Ascending aorta (tissue), 2 donors: Measurements from ENCODE around the gene GPR137B. TPM values are rescaled to one million over a fixed set of nuclear protein-coding genes. Genes with fewer than 3 reads are reported as not detected.

Experiments used
- DNase-seq, 2 donors: peaks; one replicate each; pipeline ENCODE4 v3.0.0-alpha.2; 2019; ENCODE audit warnings: low spot score in 2 of 2
- H3K27ac ChIP-seq, 2 donors: fragments of 200-600 bp; sonication (generic); one replicate each; pipeline ENCODE4 v1.5.1; 2016 to 2017; ENCODE audit warnings: mild to moderate bottlenecking in 1 of 2
- H3K27me3 ChIP-seq: fragments of 200-600 bp; sonication (generic); one replicate; pipeline ENCODE4 v1.5.1; 2017
- H3K36me3 ChIP-seq, 2 donors: fragments of 200-600 bp; sonication (generic); one replicate each; pipeline ENCODE4 v1.5.1; 2016
- H3K4me1 ChIP-seq, 2 donors: fragments of 200-600 bp; sonication (generic); one replicate each; pipeline ENCODE4 v1.5.1; 2016 to 2017; ENCODE audit warnings: mild to moderate bottlenecking in 1 of 2
- H3K4me3 ChIP-seq, 2 donors: fragments of 200-600 bp; sonication (generic); one replicate each; pipeline ENCODE4 v1.5.1; 2016 to 2017; ENCODE audit warnings: mild to moderate bottlenecking in 1 of 2
- H3K9me3 ChIP-seq, 2 donors: fragments of 200-600 bp; sonication (generic); one replicate each; pipeline ENCODE4 v1.5.1; 2016
- intact Hi-C: fragments of 100-400 bp; cut with DNase I; formaldehyde crosslinking; loops from one replicate; pipeline ENCODE4 v1.15.1; 2023
- total RNA-seq: library from RNA; depleted of rRNA; stranded (reverse); fragments of >200 nt; gene quantifications from one replicate; pipeline ENCODE4 v1.1.0, GENCODE V29; 2016
- TF ChIP-seq, protein P1 (sequence below), 3 experiments: fragments of 200-600 bp in 2 of 3; fragments of 450-650 bp in 1 of 3; sonication (generic) in 2 of 3; IDR thresholded peaks; one replicate each; pipeline ENCODE4 v1.5.1; 2016 to 2019; ENCODE audit warnings: antibody characterized with exemption in 3 of 3, mild to moderate bottlenecking in 1 of 3, moderate library complexity in 1 of 3

Gene GPR137B
- total RNA-seq, 1 donor from 2014 or later: 22.5 TPM

- H3K4me1 ChIP-seq: no peaks in the 10 kb centered on the region
- peaks cover 6 to 20% of the 10 kb centered on the region in 2 donors for H3K9me3 ChIP-seq
- H3K27me3 ChIP-seq: no peaks in the 10 kb centered on the region
- H3K27ac ChIP-seq: no peak overlapping the region
- no peak overlapping the region for H3K4me3 ChIP-seq
- TF ChIP-seq, protein P1, sequence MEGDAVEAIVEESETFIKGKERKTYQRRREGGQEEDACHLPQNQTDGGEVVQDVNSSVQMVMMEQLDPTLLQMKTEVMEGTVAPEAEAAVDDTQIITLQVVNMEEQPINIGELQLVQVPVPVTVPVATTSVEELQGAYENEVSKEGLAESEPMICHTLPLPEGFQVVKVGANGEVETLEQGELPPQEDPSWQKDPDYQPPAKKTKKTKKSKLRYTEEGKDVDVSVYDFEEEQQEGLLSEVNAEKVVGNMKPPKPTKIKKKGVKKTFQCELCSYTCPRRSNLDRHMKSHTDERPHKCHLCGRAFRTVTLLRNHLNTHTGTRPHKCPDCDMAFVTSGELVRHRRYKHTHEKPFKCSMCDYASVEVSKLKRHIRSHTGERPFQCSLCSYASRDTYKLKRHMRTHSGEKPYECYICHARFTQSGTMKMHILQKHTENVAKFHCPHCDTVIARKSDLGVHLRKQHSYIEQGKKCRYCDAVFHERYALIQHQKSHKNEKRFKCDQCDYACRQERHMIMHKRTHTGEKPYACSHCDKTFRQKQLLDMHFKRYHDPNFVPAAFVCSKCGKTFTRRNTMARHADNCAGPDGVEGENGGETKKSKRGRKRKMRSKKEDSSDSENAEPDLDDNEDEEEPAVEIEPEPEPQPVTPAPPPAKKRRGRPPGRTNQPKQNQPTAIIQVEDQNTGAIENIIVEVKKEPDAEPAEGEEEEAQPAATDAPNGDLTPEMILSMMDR (IDR thresholded peaks at IDR 0.05): no peak
- intact Hi-C loops: no loop called here
- DNase-seq: no peak
- no peaks in the 10 kb centered on the region for H3K36me3 ChIP-seq
These were observed 21.9 kb downstream of the GPR137B start for GRCh38 chr1:236164273-236164672.

DNA sequence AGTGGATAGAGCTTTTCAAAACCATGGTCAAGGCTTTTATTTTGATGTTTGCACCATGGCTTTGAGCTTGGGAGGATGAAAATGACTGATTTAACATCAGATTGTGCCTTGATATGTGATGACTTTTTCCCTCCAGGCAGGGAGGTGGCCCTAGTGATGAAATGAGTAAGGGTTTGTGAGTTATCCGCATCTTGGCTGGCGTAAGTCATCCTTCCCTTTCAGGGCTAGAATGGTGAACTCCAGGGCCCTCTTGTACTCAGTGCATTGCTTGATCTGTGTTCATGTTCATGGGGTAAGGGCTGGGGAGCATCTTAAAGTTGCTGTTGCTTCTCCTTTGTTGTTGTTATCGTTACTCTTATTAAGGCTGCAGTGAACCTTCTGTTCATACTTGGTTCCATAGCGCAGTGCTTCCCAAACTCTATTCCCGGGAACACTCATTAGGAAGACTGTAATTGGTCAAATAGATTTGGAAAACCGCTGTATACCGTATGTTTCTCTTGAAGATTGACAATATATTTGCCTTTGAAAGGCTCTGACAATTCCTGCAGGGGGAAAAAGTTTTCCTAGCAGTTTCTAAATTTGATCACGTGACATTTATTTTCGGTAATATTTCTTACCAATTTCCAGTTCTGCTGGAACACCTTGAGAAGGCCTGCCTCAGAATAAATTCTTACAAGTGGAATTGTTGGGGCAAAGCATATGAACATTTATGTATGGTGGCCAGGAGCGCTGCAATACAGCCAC is 23.1 kb downstream of the GPR137B start:
- TF ChIP-seq, protein P1 (IDR thresholded peaks at IDR 0.05): no peak
- no peaks in the 10 kb centered on the region for H3K27me3 ChIP-seq
- H3K4me3 ChIP-seq: no peak overlapping the region
- no peaks in the 10 kb centered on the region for H3K36me3 ChIP-seq
- H3K27ac ChIP-seq: no peak overlapping the region
- DNase-seq: no peak
- peaks cover 6 to 19% of the 10 kb centered on the region in 2 donors for H3K9me3 ChIP-seq
- H3K4me1 ChIP-seq: no peaks in the 10 kb centered on the region
- intact Hi-C loops: no loop called here

DNA sequence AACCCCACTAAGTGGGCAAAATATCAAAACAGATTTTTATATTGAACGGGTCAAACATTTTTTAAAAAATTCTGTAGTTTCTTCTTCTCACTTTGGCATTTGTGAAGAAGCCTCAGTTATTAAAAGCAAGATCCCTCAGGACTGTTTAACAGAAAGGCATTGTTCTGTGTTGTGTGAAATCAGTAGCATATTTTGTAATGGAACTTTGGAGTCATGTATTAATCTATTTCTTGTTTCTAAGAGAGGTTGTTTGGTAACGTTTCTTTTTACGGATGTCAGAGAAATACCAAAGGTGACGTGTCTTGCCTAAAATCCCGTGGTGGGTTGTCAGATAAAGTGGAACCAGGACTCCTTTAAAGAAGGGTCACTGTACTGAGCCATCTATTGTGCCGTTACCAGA is 23.7 kb downstream of the GPR137B start:
- Histone ChIP-seq H3K36me3 (no peaks in the 10 kb centered on the region), H3K9me3 (peaks cover 6 to 15% of the 10 kb centered on the region in 2 donors), H3K4me1 (no peaks in the 10 kb centered on the region), H3K27me3 (no peaks in the 10 kb centered on the region), H3K27ac (no peak overlapping the region), H3K4me3 (no peak overlapping the region)
- intact Hi-C loops: no loop called here
- TF ChIP-seq, protein P1 (IDR thresholded peaks at IDR 0.05): no peak
- DNase-seq: no peak

- Histone ChIP-seq H3K9me3 (peaks cover under 1 to 5% of the 10 kb centered on the region in 2 donors), H3K36me3 (no peaks in the 10 kb centered on the region), H3K4me3 (no peak overlapping the region), H3K27ac (no peak overlapping the region), H3K27me3 (no peaks in the 10 kb centered on the region), H3K4me1 (no peaks in the 10 kb centered on the region)
- TF ChIP-seq, protein P1 (IDR thresholded peaks at IDR 0.05): no peak
- intact Hi-C loops: no loop called here
- no peak for DNase-seq
These were observed 24.8 kb downstream of the GPR137B start for GRCh38 chr1:236167154-236167553.

DNA sequence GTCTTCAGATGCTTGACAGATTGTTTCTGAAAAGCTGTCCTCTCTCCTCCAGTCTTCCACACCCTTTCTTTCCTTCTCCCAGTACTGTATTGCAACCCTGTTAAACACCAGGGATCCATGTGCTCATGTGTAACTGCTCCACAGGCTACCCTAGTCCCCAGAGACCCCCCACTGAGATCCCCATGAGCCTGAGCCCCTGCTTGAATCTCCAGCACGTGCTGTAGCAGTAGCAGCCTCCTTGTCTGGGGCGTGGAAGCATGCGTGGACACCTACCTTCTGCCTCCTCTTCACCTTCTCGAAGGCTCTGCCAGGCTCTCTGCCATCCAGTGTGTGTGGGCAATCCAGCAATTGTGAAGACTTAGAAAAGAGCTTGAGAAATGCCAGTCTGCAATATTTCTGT is 25.2 kb downstream of the GPR137B start:
- DNase-seq: no peak
- no peaks in the 10 kb centered on the region for H3K27me3 ChIP-seq
- no peak overlapping the region for H3K4me3 ChIP-seq
- H3K4me1 ChIP-seq: no peaks in the 10 kb centered on the region
- TF ChIP-seq, protein P1 (IDR thresholded peaks at IDR 0.05): no peak
- no peaks in the 10 kb centered on the region for H3K36me3 ChIP-seq
- intact Hi-C loops: no loop called here
- H3K9me3 ChIP-seq: peaks cover 0 to under 1% of the 10 kb centered on the region in 2 donors
- no peak overlapping the region for H3K27ac ChIP-seq
